ENCODE results near the gene PLS3.

GRCh38 chrX:115549008-115549407 lies 12.0 kb upstream of the PLS3 start:
- TF ChIP-seq EZH2 (IDR thresholded peaks at IDR 0.05; ENCODE audit: borderline replicate concordance, insufficient read depth, low read length, poor library complexity, severe bottlenecking) (no peak), RAD21 (conservative IDR thresholded peaks at IDR 0.05) (no peak), MXI1 (conservative IDR thresholded peaks at IDR 0.05; ENCODE audit: poor library complexity, severe bottlenecking) (no peak), TAF1 (IDR thresholded peaks at IDR 0.05; ENCODE audit: low read depth) (no peak), POLR2AphosphoS5 (IDR thresholded peaks at IDR 0.05) (no peak)
- TF ChIP-seq, protein P1, sequence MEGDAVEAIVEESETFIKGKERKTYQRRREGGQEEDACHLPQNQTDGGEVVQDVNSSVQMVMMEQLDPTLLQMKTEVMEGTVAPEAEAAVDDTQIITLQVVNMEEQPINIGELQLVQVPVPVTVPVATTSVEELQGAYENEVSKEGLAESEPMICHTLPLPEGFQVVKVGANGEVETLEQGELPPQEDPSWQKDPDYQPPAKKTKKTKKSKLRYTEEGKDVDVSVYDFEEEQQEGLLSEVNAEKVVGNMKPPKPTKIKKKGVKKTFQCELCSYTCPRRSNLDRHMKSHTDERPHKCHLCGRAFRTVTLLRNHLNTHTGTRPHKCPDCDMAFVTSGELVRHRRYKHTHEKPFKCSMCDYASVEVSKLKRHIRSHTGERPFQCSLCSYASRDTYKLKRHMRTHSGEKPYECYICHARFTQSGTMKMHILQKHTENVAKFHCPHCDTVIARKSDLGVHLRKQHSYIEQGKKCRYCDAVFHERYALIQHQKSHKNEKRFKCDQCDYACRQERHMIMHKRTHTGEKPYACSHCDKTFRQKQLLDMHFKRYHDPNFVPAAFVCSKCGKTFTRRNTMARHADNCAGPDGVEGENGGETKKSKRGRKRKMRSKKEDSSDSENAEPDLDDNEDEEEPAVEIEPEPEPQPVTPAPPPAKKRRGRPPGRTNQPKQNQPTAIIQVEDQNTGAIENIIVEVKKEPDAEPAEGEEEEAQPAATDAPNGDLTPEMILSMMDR (IDR thresholded peaks at IDR 0.05; ENCODE audit: poor library complexity, severe bottlenecking): no peak
